ENCODE measurements around the gene CSF2RB.

- no peak for TF ChIP-seq CTCF (conservative IDR thresholded peaks at IDR 0.05; ENCODE audit: low read length)
- TF ChIP-seq EZH2phosphoT487 (IDR thresholded peaks at IDR 0.05; ENCODE audit: borderline replicate concordance), result no peak
Measured at GRCh38 chr22:36964106-36964505, 50.7 kb downstream of the CSF2RB start.

All from Loucy (cell line).